Left ventricle myocardium superior (tissue), 1 donor: Measurements from ENCODE around the gene CCDC13. TPM values are rescaled to one million over a fixed set of nuclear protein-coding genes. Genes with fewer than 3 reads are reported as not detected.

Source experiments
- ATAC-seq: fragments of 200-7000 bp; cut with Tn5 transposase; one replicate; pipeline ENCODE4 v1.9.1; 2020; ENCODE audit warnings: mild to moderate bottlenecking, moderate library complexity
- DNase-seq: peaks from one replicate; pipeline ENCODE4 v3.0.0-alpha.2; 2020
- intact Hi-C: fragments of 100-400 bp; cut with micrococcal nuclease; formaldehyde crosslinking; loops from one replicate; pipeline ENCODE4 v1.11.0; 2022
- total RNA-seq: library from RNA; stranded (reverse); fragmentation: NEBNext Ultra II Directional; extraction: Animal tissue kit (Norgen Biotek cat#: 25700); gene quantifications from one replicate; pipeline ENCODE4 v1.2.1, GENCODE V29; 2021
- donor health status: DM: no; HTN: yes; CAD: no; lungs with severe emphysema.

The CCDC13 gene
- total RNA-seq, 1 donor from 2014 or later = 0.17 TPM

DNA sequence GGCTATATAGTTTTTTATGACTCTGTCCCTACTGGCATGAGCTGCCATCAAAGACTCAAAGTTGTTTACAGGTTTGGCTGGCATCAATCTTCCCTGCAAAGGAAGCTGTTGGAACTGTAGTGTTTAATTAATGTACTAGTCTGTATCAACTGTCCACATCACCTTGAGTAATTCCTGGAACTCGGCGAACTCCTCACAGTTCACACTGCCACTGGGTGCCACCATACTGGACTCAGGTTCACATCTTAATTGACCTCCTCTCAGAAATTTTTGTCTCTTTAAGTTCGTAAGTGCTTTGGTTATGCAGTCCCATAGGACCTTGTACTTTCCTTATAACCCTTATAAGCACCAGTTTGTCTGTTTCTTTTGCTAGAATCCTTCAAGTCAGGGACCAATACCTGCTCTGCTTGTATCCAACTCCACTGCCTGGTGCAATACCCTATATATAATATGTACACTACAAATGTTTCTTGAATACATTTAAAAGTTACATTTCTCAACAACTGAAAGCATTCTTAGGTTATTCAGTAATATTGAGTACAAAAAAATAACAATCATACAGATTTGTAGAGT, 28.1 kb upstream of the CCDC13 start:
- no peak for ATAC-seq
- DNase-seq = no peak
- intact Hi-C loops = no loop called here

DNA sequence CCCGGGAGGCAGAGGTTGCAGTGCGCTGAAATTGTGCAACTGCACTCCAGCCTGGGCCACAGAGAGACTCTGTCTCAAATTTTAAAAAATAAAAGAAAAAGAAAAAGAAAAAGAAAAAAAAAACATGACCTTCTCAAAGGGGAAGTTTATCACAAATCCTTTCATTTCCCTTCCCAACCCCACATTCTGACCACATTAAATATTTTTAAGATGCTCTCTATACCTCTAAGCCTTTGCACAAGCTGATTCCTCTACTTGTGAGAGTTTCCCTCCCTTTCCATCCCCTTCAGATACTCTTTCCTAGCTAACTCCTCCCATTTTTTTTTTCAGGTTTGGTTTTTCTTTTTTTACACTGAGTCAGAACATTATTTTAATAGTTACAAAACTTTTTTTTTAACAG, 27.2 kb upstream of the CCDC13 start:
- ATAC-seq (no peak), DNase-seq (no peak)
- intact Hi-C loops = no loop called here

DNA sequence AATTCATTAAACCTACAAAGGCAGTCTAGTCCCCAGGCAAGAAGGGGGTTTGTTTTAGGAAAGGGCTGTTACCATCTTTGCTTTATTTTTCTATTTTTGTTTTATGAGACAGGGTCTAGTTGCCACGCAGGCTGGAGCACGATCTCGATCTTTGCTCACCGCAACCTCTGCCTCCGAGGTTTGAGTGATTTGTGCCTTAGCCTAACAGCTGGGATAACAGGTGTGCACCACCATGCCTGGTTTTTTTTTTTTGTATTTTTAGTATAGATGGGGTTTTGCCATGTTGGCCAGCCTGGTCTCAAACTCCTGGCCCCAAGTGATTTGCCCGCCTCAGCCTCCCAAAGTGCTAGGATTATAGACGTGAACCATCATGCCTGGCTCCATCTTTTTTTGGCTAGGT, 26.3 kb upstream of the CCDC13 start:
- DNase-seq (no peak), ATAC-seq (no peak)
- intact Hi-C loops = no loop called here

DNA sequence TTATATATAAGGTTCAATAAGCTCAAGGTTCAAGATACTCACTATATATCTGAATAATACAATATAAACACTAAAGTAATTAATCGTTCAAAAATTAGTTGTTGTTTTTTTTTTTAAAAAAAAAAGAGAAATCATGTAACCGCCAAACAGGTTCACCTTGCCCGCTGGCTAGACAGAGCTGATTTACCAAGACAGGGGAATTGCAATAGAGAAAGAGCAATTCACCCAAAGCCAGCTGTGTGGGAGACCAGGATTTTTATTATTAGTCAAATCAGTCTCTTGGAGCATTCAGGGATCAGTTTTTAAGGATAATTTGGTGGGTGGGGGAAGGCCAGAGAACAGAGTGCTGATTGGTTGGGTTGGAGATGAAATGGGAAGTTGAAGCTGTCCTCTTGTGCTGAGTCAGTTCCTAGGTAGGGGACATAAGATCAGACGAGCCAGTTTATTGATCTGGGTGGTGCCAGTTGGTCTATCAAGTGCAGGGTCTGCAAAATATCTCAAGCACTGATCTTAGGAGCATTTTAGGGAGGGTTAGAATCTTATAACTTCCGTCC, 23.4 kb upstream of the CCDC13 start:
- intact Hi-C loops = no loop called here
- DNase-seq (no peak), ATAC-seq (no peak)

DNA sequence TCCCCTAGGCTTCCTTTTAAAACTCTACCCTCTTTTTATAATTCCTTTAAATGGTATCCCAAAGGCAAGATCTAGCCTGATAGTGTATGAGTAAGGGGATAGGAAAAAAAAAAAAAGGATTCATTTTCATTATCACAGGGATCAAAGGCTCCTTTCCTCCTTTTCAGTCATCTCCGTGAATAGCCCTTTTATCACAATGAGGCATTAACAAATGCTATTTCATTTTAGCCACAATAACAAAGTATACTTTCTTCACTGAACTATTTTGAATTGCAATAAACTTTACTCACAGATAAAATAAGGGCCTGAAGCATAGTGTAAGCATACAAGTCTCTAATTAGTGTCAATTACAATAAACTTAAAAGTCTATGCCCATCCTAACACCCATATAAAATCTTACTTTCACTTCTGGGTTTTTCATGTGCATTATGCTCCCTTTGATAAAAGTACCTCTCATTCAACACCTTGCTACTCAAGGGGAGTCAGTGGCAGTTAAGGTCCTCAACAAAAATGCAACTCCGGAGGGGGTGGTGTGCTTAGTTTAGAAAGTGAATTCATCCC, 22.6 kb upstream of the CCDC13 start:
- no peak for DNase-seq
- no peak for ATAC-seq
- intact Hi-C loops = no loop called here

DNA sequence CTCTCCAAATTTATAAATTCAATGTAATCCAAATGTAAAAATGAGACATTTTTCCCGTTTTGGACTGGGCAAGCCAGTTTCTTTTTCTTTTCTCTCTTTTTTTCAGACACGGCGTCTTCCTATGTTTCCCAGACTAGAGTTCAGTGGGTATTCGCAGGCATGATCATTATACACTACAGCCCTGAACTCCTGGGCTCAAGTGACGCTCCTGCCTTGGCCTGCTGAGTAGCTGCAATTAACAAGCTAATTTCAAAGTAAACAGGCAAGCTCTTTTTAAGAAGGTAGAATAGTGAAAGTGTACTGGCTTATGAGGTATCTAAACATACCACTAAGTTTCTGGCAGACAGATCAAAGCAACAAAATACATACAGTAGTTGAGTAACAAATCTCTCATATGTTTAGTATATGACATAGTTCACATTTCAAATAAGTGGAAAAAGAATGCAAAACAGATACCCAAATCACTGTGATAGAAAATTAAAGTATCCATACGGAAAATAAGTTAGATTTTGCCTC, 17.7 kb upstream of the CCDC13 start:
- no peak for DNase-seq
- ATAC-seq = no peak
- intact Hi-C loops = no loop called here

DNA sequence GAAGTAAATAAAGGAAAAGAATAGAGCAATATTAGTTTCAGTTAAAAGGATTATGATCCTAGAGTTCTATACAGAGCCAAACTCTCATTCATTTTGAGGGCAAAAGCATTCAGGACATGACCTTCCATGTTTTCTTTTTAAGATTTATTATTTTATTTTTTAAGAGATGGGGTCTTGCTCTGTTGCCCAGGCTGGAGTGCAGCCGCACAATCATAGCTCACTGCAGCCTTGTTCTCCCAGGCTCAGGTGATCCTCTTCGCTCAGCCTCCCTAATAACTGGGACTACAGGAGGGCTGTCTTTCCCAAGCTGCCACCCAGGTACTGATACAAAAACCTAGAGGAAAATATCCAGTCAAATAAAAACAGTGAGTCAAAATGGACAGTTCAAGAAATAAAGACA, 13.6 kb upstream of the CCDC13 start:
- DNase-seq = no peak
- intact Hi-C loops = no loop called here
- no peak for ATAC-seq

DNA sequence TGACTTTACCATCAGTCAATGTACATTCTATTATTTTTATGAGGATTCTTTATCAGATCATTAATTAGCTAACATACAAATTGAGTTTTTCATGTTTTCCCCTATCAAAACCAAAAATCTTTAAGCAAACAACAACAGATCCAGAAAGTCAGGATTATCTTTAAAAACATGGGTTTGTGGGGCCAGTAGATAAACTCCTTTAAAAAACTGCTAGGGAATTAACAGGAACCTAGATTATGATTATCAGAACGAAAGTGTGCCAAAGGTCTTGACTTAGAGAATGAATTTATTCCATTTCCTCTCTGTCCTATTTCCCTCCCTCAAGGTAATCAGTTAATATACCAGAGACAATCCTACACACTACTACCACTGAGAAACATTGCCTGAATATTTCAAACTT, 13.2 kb upstream of the CCDC13 start:
- ATAC-seq (no peak), DNase-seq (no peak)
- intact Hi-C loops = no loop called here

DNA sequence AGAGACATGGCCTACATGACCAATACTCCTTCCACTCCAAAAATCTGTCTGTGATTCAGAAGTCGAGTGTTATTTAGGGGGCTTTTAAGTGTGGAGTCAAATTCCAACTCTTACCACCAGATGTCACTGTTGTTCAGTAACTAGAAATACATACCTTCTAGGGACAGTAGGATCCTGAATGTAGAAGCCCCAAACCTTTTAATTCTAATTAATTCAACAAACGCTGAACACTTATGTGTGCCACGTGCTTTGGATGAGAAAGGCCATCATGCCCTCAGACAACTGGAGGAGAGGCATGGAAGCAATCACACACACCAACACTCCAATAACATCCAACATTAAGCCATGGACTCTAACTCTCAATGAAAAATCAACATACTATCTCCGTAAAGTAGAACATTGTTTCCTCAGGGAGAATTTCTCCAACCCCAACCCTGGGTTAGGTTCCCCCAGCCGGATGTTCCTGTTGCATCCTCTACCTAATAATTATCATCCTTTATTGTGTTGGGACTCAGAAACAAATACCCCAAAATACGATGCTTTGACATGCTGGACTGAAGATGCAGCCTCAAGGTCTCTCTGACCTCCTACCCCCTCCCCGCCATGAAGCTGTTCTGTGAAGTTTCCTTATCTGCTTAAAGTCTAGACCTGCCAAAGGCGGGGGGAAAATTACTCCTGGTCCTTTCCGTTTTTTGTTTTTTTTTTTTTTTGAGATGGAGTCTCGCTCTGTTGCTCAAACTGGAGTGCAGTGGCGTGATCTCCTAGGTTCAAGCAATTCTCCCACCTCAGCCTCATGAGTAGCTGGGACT, 8.0 kb upstream of the CCDC13 start:
- DNase-seq = no peak
- ATAC-seq = peak; percentile 73
- intact Hi-C loops = no loop called here

DNA sequence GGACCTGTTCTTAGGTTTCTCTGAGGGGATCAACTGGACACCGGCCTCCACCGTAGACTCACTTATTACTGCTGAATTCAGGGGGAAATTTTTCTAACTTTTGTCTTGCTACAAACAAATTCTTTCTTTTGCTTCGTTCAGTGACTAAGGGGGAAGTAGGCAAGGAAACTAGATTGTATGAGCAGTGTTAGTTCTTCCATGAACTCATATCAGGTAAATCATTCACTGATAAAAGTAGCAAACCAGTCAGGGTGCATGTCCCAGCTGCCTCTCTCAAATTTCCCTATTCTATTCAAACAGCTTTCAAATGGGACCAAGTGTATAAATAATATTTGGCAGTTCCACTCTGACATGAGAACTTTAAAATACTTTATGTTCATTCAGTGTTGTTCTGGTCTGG, 7.3 kb upstream of the CCDC13 start:
- intact Hi-C loops = no loop called here
- DNase-seq = no peak
- ATAC-seq = no peak

DNA sequence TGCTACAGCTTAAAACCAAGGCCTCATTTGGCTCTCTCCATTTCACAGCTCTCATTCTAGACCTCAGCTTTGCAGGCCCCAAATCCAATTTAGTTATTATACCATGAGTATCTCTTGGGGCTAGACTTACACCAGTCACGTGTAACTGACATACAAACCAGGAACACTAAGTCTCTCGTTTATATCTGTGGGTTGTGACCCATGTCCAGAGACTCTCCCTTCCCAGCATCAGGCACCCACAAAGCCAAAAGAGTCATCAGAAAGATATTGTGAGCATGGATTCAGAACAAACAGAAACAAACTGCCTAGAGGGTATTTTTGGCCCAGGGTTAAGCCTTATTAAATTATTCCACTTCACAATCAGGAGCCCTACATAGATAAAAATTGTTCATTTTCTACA, 5.6 kb upstream of the CCDC13 start:
- intact Hi-C loops = loop anchor here (5.0 kb wide), 1 partner anchor 59 kb away; no protein-coding TSS in a partner anchor
- no peak for DNase-seq
- ATAC-seq = peak; percentile 70

DNA sequence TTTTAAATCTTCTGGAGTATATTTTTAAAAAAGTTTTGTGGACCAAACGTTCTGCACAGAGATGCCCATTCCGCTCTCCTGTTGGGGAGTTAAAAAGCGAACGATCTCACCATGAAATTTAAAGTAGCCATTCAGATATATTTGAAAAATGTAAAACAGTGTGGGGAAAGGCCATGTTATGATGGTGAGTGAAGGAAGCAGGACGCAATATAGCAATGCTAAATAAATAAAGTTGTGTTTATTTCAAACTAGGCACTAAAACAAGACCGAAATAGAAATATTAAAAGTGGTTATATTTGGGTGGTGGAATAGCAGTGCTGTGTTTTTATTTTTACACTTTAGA, 327 bp upstream of the CCDC13 start:
- no peak for DNase-seq
- intact Hi-C loops = no loop called here
- peak; percentile 7 for ATAC-seq

DNA sequence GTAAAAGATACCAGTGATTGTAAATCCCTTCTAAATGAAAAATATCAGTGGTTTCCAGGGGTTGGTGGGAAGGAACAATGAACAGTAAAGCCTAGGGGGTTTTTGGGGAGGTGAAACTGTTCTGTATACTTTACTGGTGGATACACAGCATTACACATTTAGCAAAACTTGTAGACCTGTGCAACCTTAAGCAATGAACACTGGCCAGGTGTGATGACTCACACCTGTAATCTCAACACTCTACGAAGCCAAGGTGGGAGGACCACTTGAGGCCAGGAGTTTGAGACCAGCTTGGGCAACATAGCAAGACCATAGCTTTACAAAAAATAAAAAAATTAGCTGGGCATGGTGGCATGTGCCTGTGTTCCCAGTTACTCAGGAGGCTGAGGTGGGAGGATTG, 1.8 kb downstream of the CCDC13 start:
- DNase-seq = no peak
- ATAC-seq = no peak
- intact Hi-C loops = no loop called here

DNA sequence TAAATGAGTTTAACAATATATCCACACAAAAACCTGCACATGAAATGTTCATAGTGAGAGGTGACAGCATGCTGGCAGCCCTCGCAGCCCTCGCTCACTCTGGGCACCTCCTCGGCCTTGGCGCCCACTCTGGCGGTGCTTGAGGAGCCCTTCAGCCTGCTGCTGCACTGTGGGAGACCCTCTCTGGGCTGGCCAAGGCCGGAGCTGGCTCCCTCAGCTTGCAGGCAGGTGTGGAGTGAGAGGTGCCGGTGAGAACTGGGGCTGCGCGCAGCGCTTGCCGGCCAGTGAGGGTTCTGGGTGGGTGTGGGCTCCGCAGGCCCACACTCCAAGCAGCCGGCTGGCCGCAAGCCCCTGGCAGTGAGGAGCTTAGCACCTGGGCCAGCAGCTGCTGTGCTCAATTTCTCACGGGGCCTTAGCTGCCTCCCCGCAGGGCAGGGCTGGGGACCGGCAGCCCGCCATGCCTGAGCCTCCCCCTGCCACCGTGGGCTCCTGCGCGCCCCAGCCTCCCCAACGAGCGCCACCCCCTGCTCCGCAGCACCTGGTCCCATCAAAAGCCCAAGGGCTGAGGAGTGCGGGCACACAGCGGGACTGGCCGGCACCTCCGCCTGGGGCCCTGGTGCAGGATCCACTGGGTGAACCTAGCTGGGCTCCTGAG, 3.4 kb downstream of the CCDC13 start:
- ATAC-seq = no peak
- no peak for DNase-seq
- intact Hi-C loops = no loop called here

DNA sequence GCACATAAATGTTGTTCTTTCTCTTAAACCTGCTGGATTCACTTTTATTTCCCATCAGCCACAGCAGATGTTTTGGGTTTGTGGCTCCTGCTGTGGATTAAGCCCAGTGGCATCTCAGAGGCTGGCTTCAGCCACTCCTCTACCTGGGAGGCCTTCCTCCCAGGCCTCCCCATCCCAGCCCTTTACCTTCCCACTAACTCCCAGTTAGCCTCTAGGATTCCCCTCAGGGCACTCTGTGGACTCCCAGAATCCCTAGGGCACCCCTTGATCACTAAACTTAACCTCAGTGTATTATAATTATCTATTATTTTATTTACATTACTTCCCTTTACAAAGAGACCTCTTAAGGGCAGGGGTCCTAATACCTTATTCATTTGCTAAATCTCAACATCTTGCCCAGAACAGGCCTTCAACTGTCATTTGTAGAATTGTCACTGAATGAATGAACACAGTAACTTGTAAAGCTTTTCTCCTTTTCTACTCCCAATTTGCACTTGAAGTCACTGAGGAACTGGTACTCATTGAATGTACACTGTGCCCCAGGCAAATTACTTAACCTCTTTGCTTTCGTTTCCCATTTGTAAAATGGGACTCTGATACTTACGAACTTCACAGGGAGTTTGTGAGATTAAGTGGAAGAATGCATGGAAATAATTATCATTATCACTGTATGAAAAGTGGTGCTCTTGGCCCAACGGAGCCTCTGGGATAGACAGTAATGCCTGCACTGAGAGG, 8.3 kb downstream of the CCDC13 start:
- intact Hi-C loops = no loop called here
- ATAC-seq (no peak), DNase-seq (no peak)

DNA sequence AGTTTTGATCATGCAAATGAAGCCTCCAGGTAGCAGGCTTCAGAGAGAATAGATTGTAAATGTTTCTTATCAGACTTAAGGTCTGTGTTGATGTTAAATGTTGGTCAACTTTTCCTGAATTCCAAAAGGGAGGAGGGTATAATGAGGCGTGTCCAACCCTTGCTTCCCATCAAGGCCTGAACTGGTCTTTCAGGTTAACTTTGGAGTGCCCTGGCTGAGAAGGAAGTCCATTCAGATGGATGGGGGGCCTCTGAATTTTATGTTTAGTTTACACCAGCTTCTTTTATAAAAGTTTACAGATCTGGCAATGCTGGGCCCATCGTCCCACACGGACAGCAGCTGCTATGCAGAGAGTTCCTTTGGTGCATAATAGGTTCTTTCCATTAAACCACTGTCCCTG, 8.9 kb downstream of the CCDC13 start:
- no peak for ATAC-seq
- intact Hi-C loops = no loop called here
- DNase-seq = no peak

DNA sequence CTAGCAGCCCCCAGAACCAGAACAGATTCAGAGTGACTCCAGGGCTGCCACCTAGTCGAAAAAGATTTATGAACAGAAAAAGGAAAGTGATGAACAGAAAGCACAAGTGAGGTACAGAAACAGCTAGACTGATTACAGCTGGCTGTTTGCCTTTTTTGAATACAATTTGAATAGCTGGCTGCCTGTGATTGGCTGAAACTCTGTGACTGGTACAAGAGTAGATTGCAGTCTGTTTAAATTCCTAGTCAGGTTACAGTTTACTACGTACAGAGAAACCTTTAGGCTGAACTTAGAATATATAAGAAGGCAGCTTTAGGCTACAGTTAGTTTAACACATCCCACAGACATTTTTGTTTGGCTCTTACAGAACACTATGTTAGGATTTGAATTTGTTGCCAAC, 10.0 kb downstream of the CCDC13 start:
- intact Hi-C loops = no loop called here
- DNase-seq (no peak), ATAC-seq (no peak)

DNA sequence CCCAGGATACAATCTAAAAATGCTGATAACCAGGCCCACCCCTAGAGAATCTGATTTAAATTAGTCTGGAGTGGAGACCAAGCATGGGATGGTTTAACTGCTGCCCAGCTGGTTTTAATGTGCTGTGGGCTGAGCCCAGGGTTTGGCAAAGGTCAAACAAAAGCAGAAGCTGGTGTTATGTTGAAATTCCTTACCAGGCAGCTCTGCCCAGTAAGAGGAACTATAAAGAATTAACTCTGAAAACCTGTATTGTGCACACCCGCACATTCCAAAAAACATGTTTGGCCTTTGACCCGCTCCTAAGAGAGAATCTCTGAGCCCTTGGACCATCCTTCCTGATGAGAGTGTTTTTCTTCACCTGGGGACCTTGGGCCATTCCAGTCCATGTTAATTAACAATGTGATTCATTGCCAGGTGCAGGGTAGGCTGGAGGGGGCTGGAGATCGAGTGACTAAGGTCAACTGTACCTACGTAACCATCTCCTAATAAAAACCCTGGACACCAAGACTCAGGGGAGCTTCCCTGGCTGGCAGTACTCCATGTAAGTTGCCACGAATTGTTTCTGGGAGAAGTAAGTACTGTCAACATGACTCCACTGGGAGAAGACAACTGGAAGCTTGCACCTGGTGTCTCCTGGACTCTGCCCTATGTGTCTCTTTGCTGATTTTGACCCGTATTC, 10.9 kb downstream of the CCDC13 start:
- DNase-seq = no peak
- peak; percentile 73 for ATAC-seq
- intact Hi-C loops = no loop called here

DNA sequence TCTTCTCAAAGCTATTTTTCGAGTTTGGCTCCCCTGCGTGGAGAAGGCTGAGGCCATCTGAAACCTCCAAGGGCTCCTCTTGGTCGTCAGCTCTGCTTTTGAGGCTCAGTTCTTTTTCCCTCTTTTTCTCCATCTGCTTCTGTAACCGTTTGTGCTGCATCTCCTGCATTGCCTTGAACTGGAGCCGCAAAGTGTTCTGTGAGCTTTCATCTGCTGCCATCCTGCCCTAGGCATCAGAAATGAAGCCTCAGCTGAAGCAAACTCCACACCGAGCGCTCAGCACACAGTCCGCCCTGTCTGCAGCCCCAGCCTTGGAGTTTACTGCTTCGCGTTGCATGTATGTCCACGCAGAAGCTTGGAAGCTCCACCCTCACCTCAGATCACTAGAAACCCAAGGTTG, 14.9 kb downstream of the CCDC13 start:
- DNase-seq = no peak
- no peak for ATAC-seq
- intact Hi-C loops = no loop called here
